A549 (cell line): Measurements from ENCODE around the gene CCL19. TPM values are rescaled to one million over a fixed set of nuclear protein-coding genes. Genes with fewer than 3 reads are reported as not detected.
A peak's percentile ranks its signal among the peaks of the same experiment; 100 is the strongest.

Source experiments
- ATAC-seq, 2 experiments: fragments of 200-7000 bp in 1 of 2; fragments of >200 bp in 1 of 2; cut with Nextera tagmentation in 1 of 2; cut with Tn5 transposase in 1 of 2; 3 replicates each; pipeline versions ENCODE4 v1.8.0 to v1.9.1; 2018 to 2020; ENCODE audit warnings: mild to moderate bottlenecking in 1 of 2, moderate library complexity in 1 of 2
- CTCF ChIA-PET: fragments of 300-600 bp; sonication (Branson Sonifier 250); formaldehyde crosslinking; extraction: SDS; loops from one replicate; lab custom pipeline; 2021; ENCODE audit warnings: antibody characterized with exemption, inconsistent platforms; lab: Yijun Ruan, JAX
- POLR2A ChIA-PET: fragments of 350-600 bp; formaldehyde crosslinking; extraction: SDS; loops from one replicate; lab custom pipeline; 2021; ENCODE audit warnings: antibody characterized with exemption, inconsistent platforms; lab: Yijun Ruan, JAX
- DNase-seq, 2 experiments: peaks; one replicate each; pipeline versions ENCODE4 v3.0.0 to v3.0.0-alpha.2; 2011 to 2016; ENCODE audit warnings: low read depth in 1 of 2, low spot score in 1 of 2
- FAIRE-seq: peaks from 2 replicates; lab custom pipeline; 2011; peaks lifted over from hg19 to GRCh38; lab: Jason Lieb, UNC
- H3K27ac ChIP-seq, 2 experiments: fragments of >200 bp; sonication (Bioruptor Twin); formaldehyde crosslinking; 3 replicates each; pipeline ENCODE4 v1.5.1; 2016 to 2017
- H3K4me1 ChIP-seq: fragments of >200 bp; sonication (Bioruptor Twin); formaldehyde crosslinking; 3 replicates; pipeline ENCODE4 v1.6.1; 2016
- H3K4me2 ChIP-seq: fragments of >200 bp; sonication (Bioruptor Twin); formaldehyde crosslinking; 3 replicates; pipeline ENCODE4 v1.6.1; 2016
- H3K4me3 ChIP-seq: fragments of >200 bp; sonication (Bioruptor Twin); formaldehyde crosslinking; 3 replicates; pipeline ENCODE4 v1.5.1; 2016
- H3K9me3 ChIP-seq: fragments of >200 bp; sonication (Bioruptor Twin); formaldehyde crosslinking; 3 replicates; pipeline ENCODE4 v1.6.1; 2016
- BHLHE40 ChIP-seq: IDR thresholded peaks from 2 replicates; pipeline ENCODE4 v1.6.1; 2012; ENCODE audit warnings: low read depth, low read length, inconsistent platforms
- CBX2 ChIP-seq: fragments of 200-600 bp; sonication (generic); IDR thresholded peaks from 2 replicates; pipeline ENCODE4 v1.6.1; 2016; ENCODE audit warnings: low read depth, mild to moderate bottlenecking, borderline replicate concordance
- EP300 ChIP-seq, 2 experiments: fragments of >200 bp; sonication (Bioruptor Twin); formaldehyde crosslinking; IDR thresholded peaks; 2 replicates in 1 of 2; 3 replicates in 1 of 2; pipeline ENCODE4 v1.6.1; 2016 to 2017
- HDAC2 ChIP-seq: fragments of 200-600 bp; sonication (generic); IDR thresholded peaks from 2 replicates; pipeline ENCODE4 v1.6.1; 2016
- HOXA7 ChIP-seq: fragments of 250-450 bp; sonication (Bioruptor Pico); IDR thresholded peaks from 2 replicates; pipeline ENCODE4 v1.5.0; 2020; ENCODE audit warnings: mild to moderate bottlenecking, moderate library complexity
- JUNB ChIP-seq: fragments of >200 bp; sonication (Bioruptor Twin); formaldehyde crosslinking; IDR thresholded peaks from 2 replicates; pipeline ENCODE4 v1.6.1; 2016
- MAFK ChIP-seq: fragments of 450-650 bp; IDR thresholded peaks from 2 replicates; pipeline ENCODE4 v1.6.1; 2014; ENCODE audit not compliant: partially characterized antibody
- NFE2L2 ChIP-seq: fragments of 150-350 bp; conservative IDR thresholded peaks from 2 replicates; pipeline ENCODE4 v1.6.1; 2014; ENCODE audit warnings: low read length
- NR3C1 ChIP-seq: fragments of >200 bp; sonication (Bioruptor Twin); formaldehyde crosslinking; IDR thresholded peaks from 3 replicates; pipeline ENCODE4 v1.6.1; 2017
- POLR2A ChIP-seq: IDR thresholded peaks from 2 replicates; pipeline ENCODE4 v1.6.1; 2012; ENCODE audit warnings: mild to moderate bottlenecking, low read length
- REST ChIP-seq: fragments of 200-600 bp; sonication (generic); IDR thresholded peaks from 2 replicates; pipeline ENCODE4 v1.6.1; 2016; ENCODE audit warnings: antibody characterized with exemption, mild to moderate bottlenecking, moderate library complexity
- RNF2 ChIP-seq: fragments of 200-600 bp; sonication (generic); IDR thresholded peaks from 2 replicates; pipeline ENCODE4 v1.6.1; 2016; ENCODE audit warnings: low read depth, mild to moderate bottlenecking, antibody characterized with exemption, moderate library complexity, borderline replicate concordance
- TFCP2L1 ChIP-seq: fragments of 250-450 bp; sonication (Bioruptor Pico); IDR thresholded peaks from 2 replicates; pipeline ENCODE4 v1.5.0; 2021; ENCODE audit warnings: mild to moderate bottlenecking
- ZFP36 ChIP-seq: fragments of 450-650 bp; IDR thresholded peaks from 2 replicates; pipeline ENCODE4 v1.6.1; 2014; ENCODE audit warnings: borderline replicate concordance; ENCODE audit not compliant: partially characterized antibody
- ZSCAN20 ChIP-seq: fragments of 250-450 bp; sonication (Bioruptor Pico); IDR thresholded peaks from 2 replicates; pipeline ENCODE4 v1.8.0; 2022; ENCODE audit warnings: mild to moderate bottlenecking, moderate library complexity
- WGBS: methylation state at CpG from one replicate; pipeline ENCODE4 v1.1.6; 2017; ENCODE audit errors: missing lambda C conversion rate; 5-methylcytosine and 5-hydroxymethylcytosine counted together
- polyA plus RNA-seq, 4 experiments: library from polyadenylated mRNA; depleted of rRNA in 3 of 4; stranded (reverse); fragments of >200 nt; fragmentation: RNase III in 1 of 4; extraction: RNeasy Plus Mini Kit Qiagen cat#74134 plus additional on column Dnase treatment in 1 of 4; gene quantifications; 2 replicates in 3 of 4; 3 replicates in 1 of 4; pipeline ENCODE4 v1.2.3, GENCODE V29; 2011 to 2017

Gene CCL19
- polyA plus RNA-seq, 2 of the 4 experiments (the other 2 are of a cell fraction), result not detected

GRCh38 chr9:34719021-34719768, 28.1 kb upstream of the CCL19 start:
- Histone ChIP-seq H3K27ac (no peak overlapping the region), H3K4me1 (no peaks in the 10 kb centered on the region), H3K4me3 (no peak overlapping the region)
- FAIRE-seq, result no peak
- 70% methylated on average over 8 of the region's 8 CpGs for WGBS
- no peak for TF ChIP-seq ZFP36
- no peak for TF ChIP-seq NFE2L2
- no peak for TF ChIP-seq REST
- no peak for TF ChIP-seq RNF2
- no peak for TF ChIP-seq TFCP2L1 (CRISPR knock-in tag)
- TF ChIP-seq NR3C1, result no peak
- no peak for TF ChIP-seq POLR2A
- TF ChIP-seq, all 56 proteins: peak for 0
- DNase-seq (no peak), ATAC-seq (no peak)
- ChIA-PET POLR2A (no interaction called here), CTCF (interaction anchor here (1.0 to 8.1 kb wide), 3 partner anchors 16 to 758 kb away, joined by 3 to 87 read pairs (median 7); no protein-coding TSS in a partner anchor)
- H3K4me2 ChIP-seq, result no peak overlapping the region
- H3K9me3 ChIP-seq, result no peaks in the 10 kb centered on the region

DNA sequence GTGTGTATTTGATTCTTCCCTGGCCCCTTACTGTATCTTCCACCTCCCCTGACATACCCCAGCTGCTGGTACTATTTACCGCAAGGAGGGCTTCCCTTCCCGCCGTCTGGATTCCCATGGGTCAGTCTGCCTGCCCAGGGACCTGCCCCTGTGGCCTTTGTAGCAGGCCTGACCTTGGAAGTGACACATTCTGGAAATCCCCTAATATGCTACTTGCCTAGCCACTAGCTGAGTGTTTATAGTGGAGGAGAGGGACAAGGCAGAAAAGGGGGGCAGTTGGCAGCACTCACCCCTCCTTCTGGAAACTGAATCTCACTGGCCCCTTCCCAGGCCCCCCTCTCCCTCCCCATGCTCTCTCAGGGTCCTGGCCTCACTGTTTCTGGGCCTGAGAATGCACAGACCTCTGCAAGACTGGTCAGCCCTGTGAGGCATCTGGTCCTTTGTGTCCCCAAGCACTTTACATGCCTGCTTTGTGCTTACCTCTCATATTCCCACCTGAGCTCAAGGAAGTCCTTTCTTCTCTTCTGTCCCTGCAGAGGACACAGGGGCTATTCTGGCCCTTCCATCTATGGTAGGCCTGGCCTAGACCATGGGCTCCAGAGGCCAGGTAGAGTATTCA, 27.0 kb upstream of the CCL19 start:
- Histone ChIP-seq H3K4me1 (no peaks in the 10 kb centered on the region), H3K4me2 (no peak overlapping the region), H3K4me3 (no peak overlapping the region), H3K27ac (no peak overlapping the region), H3K9me3 (no peaks in the 10 kb centered on the region)
- 68% methylated on average over 3 of the region's 3 CpGs for WGBS
- peak in 1 of 2 experiments; percentile 33; a peak in 1 of 6 replicates for ATAC-seq
- DNase-seq, result no peak
- TF ChIP-seq EP300 (IDR thresholded peaks at IDR 0.05), result no peak
- no peak for TF ChIP-seq ZFP36
- TF ChIP-seq BHLHE40, result no peak
- no peak for TF ChIP-seq ZSCAN20
- no peak for TF ChIP-seq REST
- no peak for TF ChIP-seq HOXA7 (CRISPR knock-in tag)
- no peak for FAIRE-seq
- ChIA-PET POLR2A (no interaction called here), CTCF (interaction anchor here (1.0 to 8.1 kb wide), 3 partner anchors 17 to 759 kb away, joined by 3 to 87 read pairs (median 7); no protein-coding TSS in a partner anchor)

DNA sequence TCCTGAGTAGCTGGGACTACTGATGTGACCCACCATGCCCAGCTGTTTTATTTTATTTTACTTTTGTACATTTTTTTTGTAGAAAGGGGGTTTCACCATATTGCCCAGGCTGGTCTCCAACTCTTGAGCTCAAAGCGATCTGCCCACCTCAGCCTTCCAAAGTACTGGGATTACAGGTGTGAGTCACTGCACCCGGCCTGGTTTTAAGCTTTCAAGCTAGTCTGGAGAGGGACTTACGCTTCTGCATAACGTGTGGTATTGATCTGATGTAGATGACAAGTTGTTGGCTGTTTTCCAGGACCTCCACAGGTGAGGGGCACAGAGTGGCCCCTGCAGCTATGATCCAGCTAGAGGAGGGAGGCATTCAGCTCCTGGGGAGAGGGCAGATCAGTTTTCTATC, 25.6 kb upstream of the CCL19 start:
- FAIRE-seq (no peak), ATAC-seq (no peak), DNase-seq (no peak)
- POLR2A ChIA-PET, result no interaction called here
- Histone ChIP-seq H3K4me3 (no peak overlapping the region), H3K4me2 (no peak overlapping the region), H3K27ac (no peak overlapping the region), H3K9me3 (no peaks in the 10 kb centered on the region), H3K4me1 (no peaks in the 10 kb centered on the region)
- TF ChIP-seq ZFP36 (no peak), JUNB (no peak), CBX2 (no peak), HDAC2 (no peak), MAFK (no peak)
- CTCF ChIA-PET, result interaction anchor here (2.7 to 8.1 kb wide), 2 partner anchors 16 to 43 kb away, joined by 9 to 87 read pairs; no protein-coding TSS in a partner anchor
- 49% methylated on average over 4 of the region's 4 CpGs for WGBS
